ENCODE measurements around the gene LINS1.
"Not testable (repeated sequence)": the region's sequence is repeated elsewhere in the genome, so short reads cannot be mapped to it uniquely, and the experiment has no call there.

LINS1 gene

GRCh38 chr15:100601617-100602063 is 344 bp downstream of the LINS1 start:
- DNase-seq, result no peak

DNA sequence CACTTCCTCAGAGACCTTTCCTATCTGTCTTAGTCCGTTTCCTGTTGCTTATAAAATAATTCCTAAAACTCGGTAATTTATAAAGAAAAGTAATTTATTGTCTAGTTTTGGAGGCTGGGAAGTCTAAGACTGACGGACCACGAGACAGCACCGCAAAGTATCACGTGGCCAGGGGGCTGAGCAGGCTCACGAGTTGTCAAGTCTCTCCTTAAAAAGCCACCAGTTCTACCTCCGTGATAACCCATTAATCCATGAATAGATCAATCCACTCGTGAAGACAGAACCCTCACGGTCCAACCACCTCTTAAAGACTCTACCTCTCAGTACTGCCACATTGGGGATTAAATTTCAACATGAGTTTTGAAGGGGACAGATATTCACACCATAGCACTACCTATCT is 821 bp downstream of the LINS1 start:
- DNase-seq, result peak; percentile 40 to 49

- DNase-seq, result no peak
These were observed 3.3 kb downstream of the LINS1 start for GRCh38 chr15:100598655-100599054.

GRCh38 chr15:100597862-100598261 is 4.1 kb downstream of the LINS1 start:
- DNase-seq, result no peak

DNA sequence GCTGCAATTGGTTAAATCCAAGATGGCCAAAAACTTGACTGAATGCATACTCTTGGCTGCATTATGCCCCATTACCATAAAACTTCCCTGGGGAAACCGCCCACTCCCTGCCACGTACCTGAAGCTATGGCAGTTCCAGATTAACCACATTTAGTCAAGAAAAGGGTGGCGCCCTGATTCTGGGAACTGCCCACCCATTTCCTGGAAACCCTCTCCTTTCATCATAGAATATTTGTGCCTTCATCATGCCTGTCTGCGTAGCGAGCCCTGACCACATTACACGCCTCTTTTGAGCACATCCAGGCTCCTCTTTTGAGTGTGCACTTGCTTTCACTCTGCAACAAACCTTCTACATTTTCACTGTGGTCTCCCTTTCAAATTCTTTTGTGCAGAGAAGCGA is 5.2 kb downstream of the LINS1 start:
- peak; percentile 82 to 97 for DNase-seq

DNA sequence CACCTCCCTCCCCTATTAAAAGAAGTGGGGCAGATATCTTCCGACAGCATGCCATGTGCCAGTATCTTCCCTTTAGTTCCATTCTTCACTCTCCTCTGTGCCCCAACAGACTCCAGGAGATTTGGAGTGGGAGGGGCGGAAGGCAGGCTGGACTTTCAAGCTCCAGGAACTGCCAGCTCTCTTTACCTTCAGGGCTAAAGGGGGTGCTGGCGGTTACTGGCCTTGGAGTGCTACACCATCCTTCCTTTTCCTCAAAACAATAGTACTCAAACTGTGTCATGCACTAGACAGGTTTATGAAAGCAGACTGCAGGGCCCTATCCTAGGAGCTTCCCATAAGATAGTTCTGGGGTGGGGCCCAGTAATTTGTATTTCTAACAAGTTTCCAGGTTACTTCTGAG is 6.0 kb downstream of the LINS1 start:
- DNase-seq, result no peak

GRCh38 chr15:100593431-100593830 is 8.6 kb downstream of the LINS1 start:
- DNase-seq, result no peak

GRCh38 chr15:100592898-100593297 is 9.1 kb downstream of the LINS1 start:
- DNase-seq, result no peak

- no peak for DNase-seq
These were observed 10.1 kb downstream of the LINS1 start for GRCh38 chr15:100591835-100592234.

GRCh38 chr15:100591163-100591562 is 10.8 kb downstream of the LINS1 start:
- not testable (repeated sequence) for DNase-seq

- DNase-seq, result no peak
These were observed 13.2 kb downstream of the LINS1 start for GRCh38 chr15:100588638-100589242.

DNA sequence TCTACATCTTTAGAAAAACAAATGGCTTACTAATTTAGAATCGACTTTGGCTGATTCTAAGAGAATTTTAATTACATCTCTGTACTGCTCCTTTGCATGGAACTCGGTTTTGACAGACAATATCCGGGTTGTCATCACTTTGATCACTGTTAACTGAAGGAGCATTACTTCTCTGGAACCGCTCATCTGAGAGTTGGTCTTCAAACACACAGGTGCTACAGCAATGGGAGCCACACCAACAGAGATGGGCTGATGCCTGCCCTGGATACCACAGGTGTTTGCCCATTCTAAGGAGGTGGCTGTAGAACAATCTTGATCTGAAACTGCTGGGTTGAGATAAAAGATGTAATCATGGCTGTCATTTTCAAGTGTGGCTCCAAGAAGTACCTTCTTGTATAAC is 21.6 kb downstream of the LINS1 start:
- no peak for DNase-seq

- no peak for DNase-seq
These were observed 28.5 kb downstream of the LINS1 start for GRCh38 chr15:100573526-100573925.

GRCh38 chr15:100572362-100572983 is 29.5 kb downstream of the LINS1 start:
- peak; percentile 16 to 79 for DNase-seq

GRCh38 chr15:100571592-100572167 is 30.3 kb downstream of the LINS1 start:
- DNase-seq, result no peak

- no peak for DNase-seq
These were observed 31.2 kb downstream of the LINS1 start for GRCh38 chr15:100570735-100571313.

DNA sequence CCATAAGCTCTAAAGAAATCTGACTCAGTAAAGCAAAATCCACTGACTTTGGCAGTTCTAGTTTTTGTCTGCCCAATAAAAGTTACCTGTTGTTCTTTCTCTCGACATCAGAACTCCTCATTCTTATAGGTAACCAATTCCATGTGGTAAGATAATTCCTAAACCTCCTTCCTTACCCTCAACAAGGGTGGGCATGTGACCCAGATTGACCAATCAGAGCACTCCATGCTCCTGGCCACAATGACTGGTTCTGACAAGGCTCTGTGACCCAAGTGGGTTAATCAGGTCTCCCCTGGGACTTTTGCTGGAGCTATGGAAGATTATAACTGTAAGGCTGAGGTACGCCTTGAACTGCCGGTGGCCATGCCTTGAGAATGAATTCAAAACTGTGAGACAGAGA is 31.7 kb downstream of the LINS1 start:
- no peak for DNase-seq

DNA sequence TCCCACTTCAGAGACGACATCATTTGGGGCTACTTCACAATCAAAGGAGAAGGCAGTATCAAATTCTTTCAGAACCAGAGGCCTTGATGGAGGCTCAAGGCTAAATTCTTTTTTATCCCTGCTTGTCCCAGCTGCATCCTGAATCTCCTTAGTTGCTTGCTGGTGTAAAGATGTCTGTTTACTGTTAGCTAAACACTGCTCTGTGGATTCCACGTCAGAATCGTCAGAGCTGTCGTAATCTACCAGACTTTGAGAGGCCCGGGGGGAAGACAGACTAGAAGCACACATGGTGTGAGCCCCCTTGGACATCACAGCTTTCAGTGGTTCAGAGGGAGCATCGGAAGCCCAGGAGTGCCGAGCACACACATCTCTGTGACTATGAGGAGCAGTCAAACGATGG is 32.6 kb downstream of the LINS1 start:
- DNase-seq, result no peak

- no peak for DNase-seq
These were observed 34.9 kb downstream of the LINS1 start for GRCh38 chr15:100566850-100567628.

DNA sequence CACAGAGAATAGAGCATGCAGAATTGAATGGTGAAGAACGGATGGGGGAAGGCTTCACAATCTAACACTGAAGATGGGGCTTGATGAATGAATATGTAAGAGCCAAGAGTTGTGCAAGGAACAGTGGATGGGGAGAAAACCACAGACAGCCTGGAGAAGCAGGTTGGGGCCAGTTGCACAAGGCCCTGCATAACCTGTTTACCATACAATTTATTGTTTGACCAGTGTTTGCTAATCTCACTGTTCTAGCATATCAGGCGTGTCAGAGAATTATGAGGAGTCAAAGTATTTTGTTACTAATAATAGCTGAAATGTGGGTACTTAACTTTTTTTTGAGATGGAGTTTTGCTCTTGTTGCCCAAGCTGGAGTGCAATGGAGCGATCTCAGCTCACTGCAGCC is 36.4 kb downstream of the LINS1 start:
- DNase-seq, result no peak

DNA sequence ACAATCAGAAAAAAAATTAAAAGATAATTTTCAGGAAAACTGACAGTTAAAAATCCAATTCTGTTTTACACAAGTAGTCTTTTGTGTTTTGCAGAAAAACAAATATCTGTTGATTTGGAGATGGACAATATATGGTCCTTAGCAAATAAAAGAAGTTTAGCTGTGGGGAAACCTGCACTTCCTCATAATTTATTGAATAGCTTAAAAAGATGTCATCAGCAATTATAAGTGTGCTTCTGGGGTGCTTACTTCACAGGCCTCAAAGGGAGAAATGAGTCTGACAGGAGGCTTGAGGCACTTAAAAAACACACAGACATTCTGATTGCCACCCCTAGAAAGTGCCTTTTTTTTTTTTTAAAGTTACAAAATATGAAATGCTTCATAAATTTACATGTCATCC is 41.7 kb downstream of the LINS1 start:
- DNase-seq, result peak; percentile 63 to 66

DNA sequence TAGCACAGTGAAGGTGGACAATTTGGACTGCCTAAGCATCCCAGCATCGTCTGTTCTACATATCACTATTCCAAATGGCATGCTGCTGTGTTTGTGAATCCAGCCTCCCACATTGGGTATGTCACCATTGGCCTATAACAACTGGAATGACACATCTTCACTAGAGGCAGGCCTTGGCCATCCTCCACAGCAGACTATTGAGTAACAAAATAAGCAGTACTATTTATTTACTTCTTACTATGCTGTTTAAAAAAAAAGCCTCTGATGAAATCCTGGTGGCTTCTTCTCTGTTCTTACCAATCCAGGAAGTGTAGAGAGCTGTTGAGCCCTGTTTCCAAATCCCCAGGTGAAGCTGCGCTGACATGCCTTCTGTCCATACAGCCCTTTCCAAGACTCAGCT is 42.7 kb downstream of the LINS1 start:
- peak; percentile 73 to 93 for DNase-seq

GRCh38 chr15:100558771-100559254 is 43.2 kb downstream of the LINS1 start:
- DNase-seq, result no peak
